H9 (cell line): ENCODE data around the gene TMEM178B. TPM values are rescaled to one million over a fixed set of nuclear protein-coding genes. Genes with fewer than 3 reads are reported as not detected.

Experiments
- DNase-seq: peaks from one replicate; pipeline ENCODE4 v3.0.0-alpha.2; 2017
- H2AFZ ChIP-seq: one replicate; pipeline ENCODE4 v1.6.1; 2013; ENCODE audit warnings: mild to moderate bottlenecking, low read length, control low read depth, moderate library complexity
- H2AK5ac ChIP-seq: 2 replicates; pipeline ENCODE4 v1.6.1; 2013; ENCODE audit warnings: low read length, control low read depth, mixed read lengths; ENCODE audit not compliant: insufficient read length
- H2BK120ac ChIP-seq: one replicate; pipeline ENCODE4 v1.6.1; 2013; ENCODE audit warnings: low read depth, mild to moderate bottlenecking, low read length, control low read depth, inconsistent platforms; ENCODE audit not compliant: poor library complexity, severe bottlenecking
- H2BK12ac ChIP-seq: 2 replicates; pipeline ENCODE4 v1.6.1; 2013; ENCODE audit warnings: low read length, control low read depth, mixed read lengths, low read depth; ENCODE audit not compliant: insufficient read length
- H2BK15ac ChIP-seq: 2 replicates; pipeline ENCODE4 v1.6.1; 2013; ENCODE audit warnings: low read depth, low read length, control low read depth
- H2BK20ac ChIP-seq: one replicate; pipeline ENCODE4 v1.6.1; 2013; ENCODE audit warnings: low read depth, mild to moderate bottlenecking, low read length, control low read depth, inconsistent platforms; ENCODE audit not compliant: poor library complexity, severe bottlenecking
- H2BK5ac ChIP-seq: 2 replicates; pipeline ENCODE4 v1.6.1; 2013; ENCODE audit warnings: low read length, control low read depth, mixed read lengths; ENCODE audit not compliant: insufficient read length
- H3K14ac ChIP-seq: 2 replicates; pipeline ENCODE4 v1.6.1; 2013; ENCODE audit warnings: low read length, control low read depth; ENCODE audit not compliant: insufficient read depth
- H3K18ac ChIP-seq: 2 replicates; pipeline ENCODE4 v1.6.1; 2013; ENCODE audit warnings: low read depth, mild to moderate bottlenecking, mixed read lengths, low read length, control low read depth; ENCODE audit not compliant: insufficient read length
- H3K23ac ChIP-seq: 2 replicates; pipeline ENCODE4 v1.6.1; 2013; ENCODE audit warnings: low read length, control low read depth, mixed read lengths, low read depth; ENCODE audit not compliant: insufficient read length
- H3K23me2 ChIP-seq: 2 replicates; pipeline ENCODE4 v1.6.1; 2013; ENCODE audit warnings: low read depth, mild to moderate bottlenecking, mixed read lengths, low read length, control low read depth; ENCODE audit not compliant: insufficient read length, poor library complexity, severe bottlenecking
- H3K27ac ChIP-seq: 2 replicates; pipeline ENCODE4 v1.5.1; 2013; ENCODE audit warnings: low read length, control low read depth, mixed read lengths, low read depth; ENCODE audit not compliant: insufficient read length
- H3K27me3 ChIP-seq: 2 replicates; pipeline ENCODE4 v1.6.1; 2013; ENCODE audit warnings: low read length, control low read depth, inconsistent platforms; ENCODE audit not compliant: insufficient read depth
- H3K4ac ChIP-seq: 2 replicates; pipeline ENCODE4 v1.6.1; 2013; ENCODE audit warnings: low read depth, mild to moderate bottlenecking, control low read depth, inconsistent platforms, low read length, moderate library complexity
- H3K4me1 ChIP-seq: 2 replicates; pipeline ENCODE4 v1.6.1; 2013; ENCODE audit warnings: low read length, control low read depth, inconsistent platforms; ENCODE audit not compliant: insufficient read depth
- H3K4me2 ChIP-seq: 2 replicates; pipeline ENCODE4 v1.6.1; 2013; ENCODE audit warnings: low read length, control low read depth, mixed read lengths; ENCODE audit not compliant: insufficient read length, insufficient read depth
- H3K56ac ChIP-seq: 2 replicates; pipeline ENCODE4 v1.6.1; 2013; ENCODE audit warnings: low read depth, mild to moderate bottlenecking, mixed read lengths, low read length, control low read depth; ENCODE audit not compliant: insufficient read length
- H3K79me1 ChIP-seq: 2 replicates; pipeline ENCODE4 v1.6.1; 2013; ENCODE audit warnings: low read depth, mild to moderate bottlenecking, moderate library complexity, low read length, control low read depth, inconsistent platforms; ENCODE audit not compliant: insufficient read depth, poor library complexity, severe bottlenecking
- H3K79me2 ChIP-seq: 2 replicates; pipeline ENCODE4 v1.6.1; 2013; ENCODE audit warnings: low read length, control low read depth, inconsistent platforms; ENCODE audit not compliant: insufficient read depth
- H3K9ac ChIP-seq: 2 replicates; pipeline ENCODE4 v1.6.1; 2013; ENCODE audit warnings: low read length, control low read depth, mixed read lengths; ENCODE audit not compliant: insufficient read length; ENCODE audit errors: extremely low read depth
- H3K9me3 ChIP-seq: one replicate; pipeline ENCODE4 v1.6.1; 2013; ENCODE audit warnings: low read depth, low read length, inconsistent platforms; ENCODE audit not compliant: control insufficient read depth
- H3T11ph ChIP-seq: one replicate; pipeline ENCODE4 v1.6.1; 2013; ENCODE audit warnings: mild to moderate bottlenecking, low read length, control low read depth, inconsistent platforms
- H4K20me1 ChIP-seq: one replicate; pipeline ENCODE4 v1.6.1; 2013; ENCODE audit not compliant: control insufficient read depth, insufficient read length, insufficient read depth
- H4K5ac ChIP-seq: 2 replicates; pipeline ENCODE4 v1.6.1; 2013; ENCODE audit warnings: low read depth, mild to moderate bottlenecking, mixed read lengths, low read length, control low read depth; ENCODE audit not compliant: insufficient read length
- H4K8ac ChIP-seq: replicated peaks from 2 replicates; pipeline ENCODE4 v1.6.1; 2013; ENCODE audit warnings: low read length, control low read depth, mixed read lengths, low read depth; ENCODE audit not compliant: insufficient read length
- H4K91ac ChIP-seq: 2 replicates; pipeline ENCODE4 v1.6.1; 2013; ENCODE audit warnings: low read depth, mild to moderate bottlenecking, moderate library complexity, mixed read lengths, low read length, control low read depth; ENCODE audit not compliant: insufficient read length
- H3K27ac Mint-ChIP-seq, 3 experiments: 2 replicates in 2 of 3; 3 replicates in 1 of 3; pipeline ENCODE4 v1.8.0; 2020 to 2021; ENCODE audit warnings: mixed read lengths in 3 of 3, mild to moderate bottlenecking in 1 of 3, moderate library complexity in 1 of 3
- H3K27me3 Mint-ChIP-seq: 2 replicates; pipeline ENCODE4 v1.8.0; 2021; ENCODE audit warnings: low read depth, mild to moderate bottlenecking, moderate library complexity, mixed read lengths
- H3K36me3 Mint-ChIP-seq, 3 experiments: 2 replicates in 2 of 3; 3 replicates in 1 of 3; pipeline ENCODE4 v1.8.0; 2020 to 2021; ENCODE audit warnings: low read depth in 3 of 3, mixed read lengths in 3 of 3; ENCODE audit not compliant: insufficient read depth in 1 of 3
- H3K4me1 Mint-ChIP-seq, 2 experiments: 2 replicates each; pipeline ENCODE4 v1.8.0; 2020; ENCODE audit warnings: mixed read lengths in 2 of 2
- H3K4me3 Mint-ChIP-seq, 2 experiments: 2 replicates in 1 of 2; 3 replicates in 1 of 2; pipeline ENCODE4 v1.8.0; 2020 to 2021; ENCODE audit warnings: mild to moderate bottlenecking in 2 of 2, mixed read lengths in 2 of 2, moderate library complexity in 1 of 2
- H3K9me3 Mint-ChIP-seq, 2 experiments: 2 replicates in 1 of 2; 3 replicates in 1 of 2; pipeline ENCODE4 v1.8.0; 2020; ENCODE audit warnings: mild to moderate bottlenecking in 2 of 2, mixed read lengths in 2 of 2, moderate library complexity in 1 of 2
- WGBS: extraction: QIAGEN DNeasy Blood & Tissue Kit; methylation state at CpG from one replicate; pipeline ENCODE4 v1.1.7; 2013; ENCODE audit warnings: missing lambda C conversion rate, low lambda C conversion rate, mixed read lengths; ENCODE audit not compliant: insufficient read length; ENCODE audit errors: extremely low coverage; 5-methylcytosine and 5-hydroxymethylcytosine counted together
- total RNA-seq: library from RNA; stranded (reverse); gene quantifications from 2 replicates; pipeline ENCODE4 v1.2.1, GENCODE V29; 2021
- TF ChIP-seq, protein P1 (sequence below): fragments of 200-600 bp; sonication (generic); conservative IDR thresholded peaks from 3 replicates; pipeline ENCODE4 v1.8.0; 2021; ENCODE audit warnings: antibody characterized with exemption, mild to moderate bottlenecking

Gene TMEM178B
- total RNA-seq, 1 experiment from 2014 or later = 11.3 TPM

DNA sequence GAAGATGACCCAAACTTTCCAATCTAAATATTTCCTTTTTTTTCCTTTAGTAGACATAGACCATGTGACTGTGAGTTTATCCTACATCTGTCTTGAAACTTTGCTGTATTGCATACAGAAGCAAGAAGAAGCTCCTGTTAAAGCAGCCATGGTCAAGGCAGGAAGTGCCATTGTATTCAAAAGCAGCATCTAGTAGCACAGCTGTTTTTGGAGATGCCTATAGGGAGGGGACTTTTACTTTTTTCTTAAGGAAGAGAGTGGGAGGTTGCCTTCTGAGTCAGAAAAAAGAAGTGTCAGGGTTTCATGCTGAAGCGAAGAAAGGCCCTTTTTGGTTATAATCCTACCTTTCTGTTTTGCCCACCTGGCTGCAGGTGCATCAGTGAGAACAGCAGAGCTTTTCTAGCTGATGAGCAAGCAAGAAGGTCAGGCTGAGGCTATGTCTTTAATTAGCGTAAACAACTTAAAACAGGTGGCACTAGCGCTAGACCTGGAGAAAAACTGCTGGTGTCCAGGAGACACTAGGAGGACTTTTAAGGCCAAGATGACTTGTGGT lies 243.2 kb downstream of the TMEM178B start:
- no CpG with 5 or more reads among the region's 3 CpGs for WGBS
- Histone ChIP-seq H2BK5ac (no peak overlapping the region), H4K20me1 (no peaks in the 10 kb centered on the region), H4K5ac (no peak overlapping the region), H3K56ac (no peak overlapping the region), H2BK12ac (no peak overlapping the region), H3K4me2 (no peak overlapping the region), H3T11ph (no peak overlapping the region), H3K9ac (no peak overlapping the region), H3K23me2 (no peaks in the 10 kb centered on the region), H2AFZ (no peak overlapping the region), H2BK120ac (no peak overlapping the region), H3K18ac (no peak overlapping the region), H3K4me1 (peaks cover 3% of the 10 kb centered on the region; the same call in 1 of the 2 replicates), H4K8ac (no peak overlapping the region), H3K9me3 (no peaks in the 10 kb centered on the region), H3K4ac (no peak overlapping the region), H3K79me2 (no peaks in the 10 kb centered on the region), H4K91ac (no peak overlapping the region), H3K14ac (no peak overlapping the region), H2BK15ac (no peak overlapping the region), H3K23ac (no peak overlapping the region), H2BK20ac (no peak overlapping the region), H3K27ac (no peak overlapping the region), H2AK5ac (no peak overlapping the region), H3K27me3 (no peaks in the 10 kb centered on the region), H3K79me1 (no peaks in the 10 kb centered on the region)
- TF ChIP-seq, protein P1, sequence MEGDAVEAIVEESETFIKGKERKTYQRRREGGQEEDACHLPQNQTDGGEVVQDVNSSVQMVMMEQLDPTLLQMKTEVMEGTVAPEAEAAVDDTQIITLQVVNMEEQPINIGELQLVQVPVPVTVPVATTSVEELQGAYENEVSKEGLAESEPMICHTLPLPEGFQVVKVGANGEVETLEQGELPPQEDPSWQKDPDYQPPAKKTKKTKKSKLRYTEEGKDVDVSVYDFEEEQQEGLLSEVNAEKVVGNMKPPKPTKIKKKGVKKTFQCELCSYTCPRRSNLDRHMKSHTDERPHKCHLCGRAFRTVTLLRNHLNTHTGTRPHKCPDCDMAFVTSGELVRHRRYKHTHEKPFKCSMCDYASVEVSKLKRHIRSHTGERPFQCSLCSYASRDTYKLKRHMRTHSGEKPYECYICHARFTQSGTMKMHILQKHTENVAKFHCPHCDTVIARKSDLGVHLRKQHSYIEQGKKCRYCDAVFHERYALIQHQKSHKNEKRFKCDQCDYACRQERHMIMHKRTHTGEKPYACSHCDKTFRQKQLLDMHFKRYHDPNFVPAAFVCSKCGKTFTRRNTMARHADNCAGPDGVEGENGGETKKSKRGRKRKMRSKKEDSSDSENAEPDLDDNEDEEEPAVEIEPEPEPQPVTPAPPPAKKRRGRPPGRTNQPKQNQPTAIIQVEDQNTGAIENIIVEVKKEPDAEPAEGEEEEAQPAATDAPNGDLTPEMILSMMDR = no peak
- 0 out of 4 replicates have a peak, but pooled peaks cover 0 to 3% of the 10 kb centered on the region in 2 experiments for H3K4me1 Mint-ChIP-seq
- H3K27me3 Mint-ChIP-seq = no peaks in the 10 kb centered on the region
- H3K9me3 Mint-ChIP-seq = peaks cover 0 to 2% of the 10 kb centered on the region in 2 experiments; a peak in 1 of 5 replicates
- H3K27ac Mint-ChIP-seq = peak overlapping the region in 1 of 3 experiments; percentile 41; a peak in 1 of 7 replicates
- no peak overlapping the region for H3K4me3 Mint-ChIP-seq
- no peak for DNase-seq
- H3K36me3 Mint-ChIP-seq = peaks cover 0 to 5% (median 2%) of the 10 kb centered on the region in 3 experiments; a peak in 2 of 7 replicates
